AG10803 (cell line): ENCODE results near the gene CES3.

ENCODE experiments used
- DNase-seq: peaks from one replicate; pipeline ENCODE4 v3.0.0; 2010; ENCODE audit warnings: low read depth
- H3K4me3 ChIP-seq: 2 replicates; pipeline ENCODE4 v1.5.1; 2011; ENCODE audit warnings: mild to moderate bottlenecking, low read length, control low read depth
- TF ChIP-seq, protein P1 (sequence below): conservative IDR thresholded peaks from 2 replicates; pipeline ENCODE4 v1.5.1; 2011; ENCODE audit warnings: mild to moderate bottlenecking, low read length, control low read depth, inconsistent platforms

CES3 gene

DNA sequence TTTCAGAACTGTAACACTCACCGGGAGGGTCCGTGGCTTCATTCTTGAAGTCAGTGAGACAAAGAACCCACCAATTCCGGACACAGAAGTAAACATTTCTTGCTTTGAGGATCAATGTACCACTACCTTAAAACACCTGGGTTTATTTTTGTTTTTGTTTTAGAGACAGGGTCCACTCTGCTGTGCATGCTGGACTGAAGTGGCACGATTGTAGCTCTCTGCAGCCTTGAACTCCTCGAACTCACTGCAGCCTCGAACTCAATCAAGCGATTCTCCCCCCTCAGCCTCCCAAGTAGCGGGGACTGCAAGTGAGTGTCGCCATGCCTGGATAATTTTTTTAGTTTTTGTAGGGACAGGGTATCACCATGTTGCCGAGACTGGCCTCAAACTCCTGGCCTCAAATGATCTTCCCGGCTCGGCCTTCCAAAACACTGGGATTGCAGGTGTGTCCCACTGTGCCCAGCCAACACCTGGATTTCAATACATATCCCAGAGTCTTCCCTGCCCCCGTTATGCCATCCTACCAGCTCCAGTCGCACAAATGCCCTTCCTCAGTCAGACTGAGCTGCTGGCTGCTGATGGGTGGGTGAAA lies 14.3 kb downstream of the CES3 start:
- H3K4me3 ChIP-seq = no peak overlapping the region
- TF ChIP-seq, protein P1, sequence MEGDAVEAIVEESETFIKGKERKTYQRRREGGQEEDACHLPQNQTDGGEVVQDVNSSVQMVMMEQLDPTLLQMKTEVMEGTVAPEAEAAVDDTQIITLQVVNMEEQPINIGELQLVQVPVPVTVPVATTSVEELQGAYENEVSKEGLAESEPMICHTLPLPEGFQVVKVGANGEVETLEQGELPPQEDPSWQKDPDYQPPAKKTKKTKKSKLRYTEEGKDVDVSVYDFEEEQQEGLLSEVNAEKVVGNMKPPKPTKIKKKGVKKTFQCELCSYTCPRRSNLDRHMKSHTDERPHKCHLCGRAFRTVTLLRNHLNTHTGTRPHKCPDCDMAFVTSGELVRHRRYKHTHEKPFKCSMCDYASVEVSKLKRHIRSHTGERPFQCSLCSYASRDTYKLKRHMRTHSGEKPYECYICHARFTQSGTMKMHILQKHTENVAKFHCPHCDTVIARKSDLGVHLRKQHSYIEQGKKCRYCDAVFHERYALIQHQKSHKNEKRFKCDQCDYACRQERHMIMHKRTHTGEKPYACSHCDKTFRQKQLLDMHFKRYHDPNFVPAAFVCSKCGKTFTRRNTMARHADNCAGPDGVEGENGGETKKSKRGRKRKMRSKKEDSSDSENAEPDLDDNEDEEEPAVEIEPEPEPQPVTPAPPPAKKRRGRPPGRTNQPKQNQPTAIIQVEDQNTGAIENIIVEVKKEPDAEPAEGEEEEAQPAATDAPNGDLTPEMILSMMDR = no peak
- no peak for DNase-seq

DNA sequence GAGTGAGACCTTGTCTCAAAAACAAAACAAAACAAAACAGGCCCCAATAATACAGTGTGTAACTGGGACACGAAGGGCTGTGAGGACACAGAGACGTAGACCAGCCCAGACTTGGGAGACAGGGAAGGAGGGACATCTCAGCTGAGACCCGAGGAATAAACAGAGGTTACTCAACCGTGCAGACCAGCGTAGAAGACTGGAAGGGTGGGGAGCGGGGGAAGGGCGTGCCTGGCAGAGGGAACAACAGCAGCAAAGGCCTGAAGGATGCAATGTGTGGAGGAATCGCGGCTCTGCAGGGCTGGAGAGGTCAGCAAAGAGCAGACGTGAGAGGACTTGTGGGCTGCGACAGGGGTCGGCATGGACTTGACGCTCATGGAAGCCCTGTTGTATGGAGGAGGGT lies 15.7 kb downstream of the CES3 start:
- no peak for DNase-seq
- TF ChIP-seq, protein P1 = no peak
- no peak overlapping the region for H3K4me3 ChIP-seq

DNA sequence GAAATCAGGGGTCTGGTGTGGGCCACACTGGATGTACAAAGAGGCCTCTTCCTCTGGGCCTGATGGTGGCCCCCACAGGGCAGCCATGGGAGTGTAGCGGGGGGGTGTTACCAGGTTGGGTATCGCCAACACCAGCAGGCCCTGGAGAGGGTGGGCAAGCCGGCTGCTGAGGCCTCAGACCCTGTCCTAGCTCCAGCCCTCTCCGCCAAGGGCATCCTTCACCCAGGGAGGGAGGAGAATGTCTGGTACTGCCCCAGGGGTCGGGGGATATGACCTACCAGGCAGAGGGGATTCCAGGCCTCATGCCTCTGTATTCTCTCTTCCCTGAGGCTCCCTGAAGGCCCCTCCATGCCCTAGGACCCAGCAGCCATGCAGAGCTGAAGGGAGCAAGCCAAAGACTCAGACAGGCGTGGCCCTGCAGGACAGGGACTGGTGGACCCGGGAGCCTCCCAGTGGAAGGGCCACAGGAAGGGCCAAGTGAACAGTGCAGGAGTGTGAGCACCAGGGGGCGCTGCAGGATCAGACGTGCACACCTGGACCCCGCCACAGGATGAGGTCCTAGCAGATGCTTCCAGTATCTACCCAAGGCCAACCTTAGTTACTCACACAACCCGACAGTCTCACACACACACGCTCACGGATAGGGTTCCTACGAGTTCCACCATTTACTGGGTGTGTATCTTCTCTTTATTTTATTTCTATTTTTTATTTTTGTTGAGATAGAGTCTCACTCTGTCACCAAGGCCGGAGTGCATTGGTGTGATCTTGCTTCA lies 16.5 kb downstream of the CES3 start:
- DNase-seq = peak; percentile 81
- no peak overlapping the region for H3K4me3 ChIP-seq
- TF ChIP-seq, protein P1 = peak; percentile 92

DNA sequence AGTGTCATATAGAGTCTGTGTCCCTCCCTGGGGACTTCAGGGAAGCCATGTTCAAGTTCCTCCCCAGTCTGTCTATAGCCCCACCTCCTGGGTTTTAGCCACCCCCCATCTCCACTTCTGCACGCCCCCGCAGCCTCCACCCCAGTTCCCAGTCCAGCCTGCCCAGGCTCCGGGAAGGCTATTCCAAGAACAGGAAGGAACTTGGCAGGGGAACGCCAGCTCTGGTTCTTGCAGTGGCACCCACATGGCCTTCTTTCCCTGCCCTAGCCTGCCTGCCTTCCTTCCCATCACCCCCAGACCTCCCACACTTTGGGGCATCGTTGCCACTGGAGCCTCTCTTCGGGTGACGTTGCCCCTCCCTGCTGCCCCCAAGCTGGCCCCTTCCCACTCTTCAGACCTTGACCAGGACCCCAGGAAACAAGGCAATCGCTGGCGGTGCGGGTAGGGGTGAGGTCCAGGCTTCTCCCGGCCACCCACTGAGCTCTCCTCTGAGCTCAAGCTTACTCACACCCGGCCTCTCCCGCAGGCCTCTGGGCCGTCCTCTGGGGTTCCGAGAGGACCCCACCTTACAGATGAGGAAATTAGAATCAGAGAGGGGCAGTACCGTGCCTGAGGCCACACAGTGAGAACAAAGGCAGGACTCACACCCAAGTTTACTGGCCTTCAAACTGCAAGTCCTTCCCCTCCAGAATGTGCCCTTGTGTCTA lies 18.1 kb downstream of the CES3 start:
- peak; percentile 25 for DNase-seq
- TF ChIP-seq, protein P1 = no peak
- no peak overlapping the region for H3K4me3 ChIP-seq

DNA sequence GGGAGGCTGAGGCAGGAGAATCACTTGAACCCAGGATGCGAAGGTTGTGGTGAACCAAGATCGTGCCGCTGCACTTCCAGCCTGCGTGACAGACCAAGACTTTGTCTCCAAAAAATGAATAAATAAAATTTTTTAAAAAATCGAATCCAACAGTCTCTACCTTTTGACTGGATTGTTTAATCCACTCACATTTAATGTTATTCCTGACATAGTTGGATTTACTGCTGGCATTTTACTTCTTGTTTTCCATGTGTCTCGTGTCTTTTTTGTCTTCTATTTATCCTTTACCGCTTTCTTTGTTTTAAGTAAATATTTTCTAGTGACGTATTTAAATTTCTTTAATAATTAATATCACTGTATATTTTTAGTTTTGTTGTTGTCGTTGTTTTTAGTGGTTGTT lies 22.0 kb downstream of the CES3 start:
- TF ChIP-seq, protein P1 = no peak
- no peak overlapping the region for H3K4me3 ChIP-seq
- DNase-seq = no peak

DNA sequence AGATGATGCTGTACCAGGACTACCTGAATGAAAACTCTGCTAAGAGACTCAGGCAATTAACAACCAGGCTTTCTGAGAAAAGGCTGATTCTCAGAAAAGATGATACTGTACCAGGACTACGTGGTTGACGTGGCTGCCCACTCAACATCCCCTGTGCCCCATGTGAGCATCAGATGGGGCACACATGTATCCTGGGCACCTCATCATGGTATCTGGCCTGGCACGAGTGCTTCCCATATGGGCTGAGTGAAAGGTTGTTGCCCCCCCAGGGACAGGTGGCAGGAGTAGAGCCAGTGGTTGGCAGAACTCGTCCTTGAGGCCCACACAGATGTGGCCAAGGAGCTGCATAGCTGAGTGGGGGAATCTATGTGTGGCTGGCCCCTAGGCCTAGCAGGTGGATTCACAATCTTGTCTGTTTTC lies 23.8 kb downstream of the CES3 start:
- TF ChIP-seq, protein P1 = no peak
- no peak overlapping the region for H3K4me3 ChIP-seq
- no peak for DNase-seq
